DOHH2 (cell line): ENCODE data around the gene RAD51D.

Experiments used
- EZH2phosphoT487 ChIP-seq: fragments of 200-600 bp; sonication (generic); IDR thresholded peaks from 2 replicates; pipeline ENCODE4 v1.6.1; 2017; ENCODE audit warnings: borderline replicate concordance, mild to moderate bottlenecking, antibody characterized with exemption, low read length, moderate library complexity, mixed read lengths
- TF ChIP-seq, protein P1 (sequence below): fragments of 200-600 bp; sonication (generic); IDR thresholded peaks from one replicate; pipeline ENCODE4 v1.5.1; 2014; ENCODE audit warnings: antibody characterized with exemption, mild to moderate bottlenecking, low read depth, low read length; ENCODE audit not compliant: poor library complexity, severe bottlenecking

DNA sequence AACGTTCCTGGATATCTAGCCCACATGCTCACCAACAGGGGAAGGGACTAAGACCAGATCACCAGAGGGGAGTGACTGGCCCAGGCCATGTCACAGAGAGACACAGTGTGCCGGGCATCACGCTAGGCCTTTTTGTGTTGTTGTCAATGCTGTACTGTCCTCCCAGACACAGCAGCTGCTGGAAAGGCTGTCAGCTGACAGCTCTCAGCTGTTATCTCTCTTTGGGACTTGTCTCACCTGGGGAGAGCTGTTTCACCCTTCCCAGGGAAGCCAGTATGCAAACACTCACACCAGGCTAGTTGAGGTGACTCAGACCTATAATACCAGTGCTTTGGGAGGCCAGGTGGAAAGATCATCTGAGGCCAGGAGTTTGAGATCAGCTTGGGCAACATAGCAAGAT lies 47.4 kb upstream of the RAD51D start:
- TF ChIP-seq, protein P1, sequence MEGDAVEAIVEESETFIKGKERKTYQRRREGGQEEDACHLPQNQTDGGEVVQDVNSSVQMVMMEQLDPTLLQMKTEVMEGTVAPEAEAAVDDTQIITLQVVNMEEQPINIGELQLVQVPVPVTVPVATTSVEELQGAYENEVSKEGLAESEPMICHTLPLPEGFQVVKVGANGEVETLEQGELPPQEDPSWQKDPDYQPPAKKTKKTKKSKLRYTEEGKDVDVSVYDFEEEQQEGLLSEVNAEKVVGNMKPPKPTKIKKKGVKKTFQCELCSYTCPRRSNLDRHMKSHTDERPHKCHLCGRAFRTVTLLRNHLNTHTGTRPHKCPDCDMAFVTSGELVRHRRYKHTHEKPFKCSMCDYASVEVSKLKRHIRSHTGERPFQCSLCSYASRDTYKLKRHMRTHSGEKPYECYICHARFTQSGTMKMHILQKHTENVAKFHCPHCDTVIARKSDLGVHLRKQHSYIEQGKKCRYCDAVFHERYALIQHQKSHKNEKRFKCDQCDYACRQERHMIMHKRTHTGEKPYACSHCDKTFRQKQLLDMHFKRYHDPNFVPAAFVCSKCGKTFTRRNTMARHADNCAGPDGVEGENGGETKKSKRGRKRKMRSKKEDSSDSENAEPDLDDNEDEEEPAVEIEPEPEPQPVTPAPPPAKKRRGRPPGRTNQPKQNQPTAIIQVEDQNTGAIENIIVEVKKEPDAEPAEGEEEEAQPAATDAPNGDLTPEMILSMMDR: no peak
- no peak for TF ChIP-seq EZH2phosphoT487
